WTC11 (cell line): ENCODE results near the gene CRB2. TPM values are rescaled to one million over a fixed set of nuclear protein-coding genes. Genes with fewer than 3 reads are reported as not detected.

Experiments
- ATAC-seq: fragments of 200-7000 bp; cut with Tn5 transposase; 2 replicates; pipeline ENCODE4 v1.10.0; 2021; ENCODE audit warnings: mild to moderate bottlenecking, moderate library complexity
- CTCF ChIA-PET: fragments of 300-600 bp; sonication (Branson Sonifier 250); formaldehyde crosslinking; loops from one replicate; lab custom pipeline; 2021; ENCODE audit warnings: antibody characterized with exemption; lab: Charles Lee
- POLR2A ChIA-PET: fragments of 350-600 bp; sonication (Branson Sonifier 250); formaldehyde crosslinking; loops from one replicate; lab custom pipeline; 2021; ENCODE audit warnings: antibody characterized with exemption; lab: Charles Lee
- DNase-seq: peaks from one replicate; pipeline ENCODE4 v3.0.0; 2021; ENCODE audit warnings: low spot score
- H3K27ac Mint-ChIP-seq: 2 replicates; pipeline ENCODE4 v1.8.0; 2021; ENCODE audit warnings: mixed read lengths
- H3K27me3 Mint-ChIP-seq: 2 replicates; pipeline ENCODE4 v1.8.0; 2021; ENCODE audit warnings: low read depth, mild to moderate bottlenecking, moderate library complexity, mixed read lengths
- H3K36me3 Mint-ChIP-seq: 2 replicates; pipeline ENCODE4 v1.8.0; 2021; ENCODE audit warnings: mixed read lengths
- H3K4me1 Mint-ChIP-seq: 2 replicates; pipeline ENCODE4 v1.8.0; 2022; ENCODE audit warnings: mixed read lengths
- H3K4me3 Mint-ChIP-seq: 2 replicates; pipeline ENCODE4 v1.8.0; 2021; ENCODE audit warnings: mild to moderate bottlenecking, moderate library complexity, mixed read lengths
- H3K9me3 Mint-ChIP-seq: 2 replicates; pipeline ENCODE4 v1.8.0; 2021; ENCODE audit warnings: mixed read lengths
- ATF1 ChIP-seq: sonication (generic); formaldehyde crosslinking; IDR thresholded peaks from 2 replicates; pipeline ENCODE4 v1.8.1; 2023; ENCODE audit warnings: mild to moderate bottlenecking, moderate library complexity, missing genetic modification reagents
- ATF3 ChIP-seq: sonication (generic); formaldehyde crosslinking; conservative IDR thresholded peaks from 2 replicates; pipeline ENCODE4 v1.8.1; 2022; ENCODE audit warnings: mild to moderate bottlenecking, missing genetic modification reagents
- ATF6 ChIP-seq: sonication (generic); formaldehyde crosslinking; IDR thresholded peaks from 2 replicates; pipeline ENCODE4 v1.8.1; 2023; ENCODE audit warnings: mild to moderate bottlenecking, missing genetic modification reagents
- CBFB ChIP-seq: sonication (generic); formaldehyde crosslinking; IDR thresholded peaks from 2 replicates; pipeline ENCODE4 v1.8.1; 2022; ENCODE audit warnings: mild to moderate bottlenecking, low read depth, missing genetic modification reagents
- CTCF ChIP-seq: fragments of 200-600 bp; IDR thresholded peaks from 2 replicates; pipeline ENCODE4 v1.8.0; 2022; ENCODE audit warnings: antibody characterized with exemption
- ETV6 ChIP-seq: sonication (generic); formaldehyde crosslinking; IDR thresholded peaks from 2 replicates; pipeline ENCODE4 v1.8.1; 2022; ENCODE audit warnings: mild to moderate bottlenecking, missing genetic modification reagents
- FOXJ3 ChIP-seq: sonication (generic); formaldehyde crosslinking; IDR thresholded peaks from 2 replicates; pipeline ENCODE4 v1.9.0; 2021; ENCODE audit warnings: missing genetic modification reagents, mild to moderate bottlenecking, borderline replicate concordance
- FOXK1 ChIP-seq: sonication (generic); formaldehyde crosslinking; IDR thresholded peaks from 2 replicates; pipeline ENCODE4 v1.8.0; 2022; ENCODE audit warnings: mild to moderate bottlenecking, moderate library complexity, missing genetic modification reagents
- FOXP4 ChIP-seq: sonication (generic); formaldehyde crosslinking; IDR thresholded peaks from 2 replicates; pipeline ENCODE4 v1.8.0; 2022; ENCODE audit warnings: mild to moderate bottlenecking, missing genetic modification reagents
- GABPB1 ChIP-seq: sonication (generic); formaldehyde crosslinking; IDR thresholded peaks from 2 replicates; pipeline ENCODE4 v1.8.1; 2023; ENCODE audit warnings: mild to moderate bottlenecking, missing genetic modification reagents
- HMGXB4 ChIP-seq: sonication (generic); formaldehyde crosslinking; IDR thresholded peaks from 2 replicates; pipeline ENCODE4 v1.8.1; 2023; ENCODE audit warnings: mild to moderate bottlenecking, moderate library complexity, missing genetic modification reagents
- IRF1 ChIP-seq: sonication (generic); formaldehyde crosslinking; IDR thresholded peaks from 2 replicates; pipeline ENCODE4 v1.8.0; 2023; ENCODE audit warnings: missing genetic modification reagents
- JAZF1 ChIP-seq: fragments of 250-450 bp; sonication (Bioruptor Pico); IDR thresholded peaks from 2 replicates; pipeline ENCODE4 v1.9.0; 2021; ENCODE audit warnings: moderate library complexity, mild to moderate bottlenecking, inconsistent platforms
- KAT7 ChIP-seq: sonication (generic); formaldehyde crosslinking; IDR thresholded peaks from 2 replicates; pipeline ENCODE4 v1.8.1; 2023; ENCODE audit warnings: missing genetic modification reagents, mild to moderate bottlenecking, borderline replicate concordance
- SOX15 ChIP-seq: fragments of 250-450 bp; sonication (Bioruptor Pico); IDR thresholded peaks from 2 replicates; pipeline ENCODE4 v1.9.0; 2021; ENCODE audit warnings: mild to moderate bottlenecking
- ZNF121 ChIP-seq: sonication (generic); formaldehyde crosslinking; IDR thresholded peaks from 2 replicates; pipeline ENCODE4 v1.8.0; 2023; ENCODE audit warnings: missing genetic modification reagents
- ZNF512 ChIP-seq: sonication (generic); formaldehyde crosslinking; IDR thresholded peaks from 2 replicates; pipeline ENCODE4 v1.8.1; 2022; ENCODE audit warnings: missing genetic modification reagents, borderline replicate concordance
- total RNA-seq: library from RNA; stranded (reverse); gene quantifications from 3 replicates; pipeline ENCODE4 v1.2.3, GENCODE V29; 2021

CRB2 gene
- total RNA-seq, 1 experiment from 2014 or later, result 3.5 TPM

- TF ChIP-seq FOXP4 (CRISPR knock-in tag) (no peak), ETV6 (CRISPR knock-in tag) (no peak), ZNF512 (CRISPR knock-in tag) (no peak), CTCF (no peak)
- TF ChIP-seq, all 79 proteins: peak for 0
Observed at GRCh38 chr9:123378956-123379660, 23.1 kb downstream of the CRB2 start (continued).

GRCh38 chr9:123380852-123381705, 25.1 kb downstream of the CRB2 start:
- CTCF ChIA-PET, result interaction anchor here (0.9 to 3.5 kb wide), 3 partner anchors 19 to 26 kb away, joined by 4 to 25 read pairs (median 5); no protein-coding TSS in a partner anchor
- no peak for DNase-seq
- Mint-ChIP-seq H3K27me3 (no peaks in the 10 kb centered on the region), H3K27ac (no peak overlapping the region), H3K9me3 (no peaks in the 10 kb centered on the region), H3K4me1 (no peaks in the 10 kb centered on the region), H3K4me3 (no peak overlapping the region), H3K36me3 (no peaks in the 10 kb centered on the region)
- no peak for ATAC-seq
- POLR2A ChIA-PET, result interaction anchor here (0.7 kb wide), 1 partner anchor 15 kb away, joined by 4 read pairs; no protein-coding TSS in a partner anchor
- TF ChIP-seq ATF6 (CRISPR knock-in tag) (no peak), FOXK1 (no peak), ZNF121 (CRISPR knock-in tag) (no peak), CBFB (no peak), ATF3 (CRISPR knock-in tag) (no peak), FOXP4 (CRISPR knock-in tag) (no peak), FOXJ3 (CRISPR knock-in tag) (no peak), SOX15 (no peak), HMGXB4 (CRISPR knock-in tag) (no peak), JAZF1 (CRISPR knock-in tag) (no peak), KAT7 (CRISPR knock-in tag) (no peak), ZNF512 (CRISPR knock-in tag) (no peak), IRF1 (CRISPR knock-in tag) (no peak), GABPB1 (CRISPR knock-in tag) (no peak), ATF1 (no peak)
